GM19099 (cell line): ENCODE results near the gene ZNF660.

Experiments
- POLR2A ChIP-seq: IDR thresholded peaks from 3 replicates; pipeline ENCODE4 v1.6.1; 2011; ENCODE audit warnings: low read depth; ENCODE audit not compliant: insufficient read length; ENCODE audit errors: extremely low read depth

ZNF660 gene

DNA sequence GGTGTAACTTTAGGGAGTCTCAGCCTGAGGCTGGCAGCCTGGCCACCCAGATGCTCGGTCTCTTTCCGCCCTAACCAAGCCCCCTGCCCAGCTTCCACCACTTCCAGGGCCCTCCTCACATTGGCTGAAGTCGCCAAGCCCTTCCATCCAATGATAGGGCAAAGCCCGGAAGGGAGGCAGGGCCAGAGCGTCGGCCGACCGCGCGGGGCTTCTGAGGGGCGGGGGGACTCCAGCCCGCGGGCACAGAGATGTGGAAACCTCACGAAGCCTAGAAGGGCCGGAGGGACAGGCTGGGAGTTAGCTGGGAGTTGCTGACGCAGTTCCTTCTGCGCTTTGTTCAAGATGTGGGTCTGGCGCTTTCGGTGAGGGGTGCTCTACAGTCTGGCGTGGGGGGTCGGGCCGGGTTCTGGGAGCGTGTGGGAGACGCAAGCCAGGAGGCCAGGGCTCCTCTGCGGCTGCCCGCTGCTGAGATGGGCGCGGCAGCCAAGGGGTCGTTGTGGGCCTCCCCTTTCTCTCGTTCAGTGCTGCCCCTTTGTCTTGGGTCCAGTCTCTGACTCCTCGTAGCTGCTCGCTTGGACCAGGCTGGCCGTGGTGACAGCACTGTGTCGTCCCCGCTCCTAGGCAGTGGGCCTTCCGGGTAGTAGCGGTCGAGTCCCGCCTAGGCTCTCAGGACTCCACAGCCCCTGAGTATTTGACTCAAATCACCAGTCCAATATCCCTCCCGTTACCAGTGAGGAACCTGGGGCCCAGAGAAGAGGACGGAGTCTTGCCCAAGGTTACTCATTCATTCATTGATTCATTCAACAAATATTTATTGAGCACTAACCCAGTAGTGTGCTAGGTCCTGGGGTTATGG is at the start of gene ZNF660:
Gene ZNF660, plus strand, starts transcription at position 319 of the 856 bp plus-strand sequence. CDS start 9,230 bp downstream, outside the sequence.
- peak; percentile 30 for TF ChIP-seq POLR2A

GRCh38 chr3:44535364-44535763 is 49.4 kb upstream of the ZNF660 start:
- TF ChIP-seq POLR2A = no peak

- peak; percentile 71 for TF ChIP-seq POLR2A
These were observed 29.9 kb upstream of the ZNF660 start, which contains the start of gene ZKSCAN7 for GRCh38 chr3:44554626-44555592. TSS of gene ZKSCAN7 (plus strand) at chr3:44555193. CDS start at chr3:44557048, 1,855 bp downstream.

DNA sequence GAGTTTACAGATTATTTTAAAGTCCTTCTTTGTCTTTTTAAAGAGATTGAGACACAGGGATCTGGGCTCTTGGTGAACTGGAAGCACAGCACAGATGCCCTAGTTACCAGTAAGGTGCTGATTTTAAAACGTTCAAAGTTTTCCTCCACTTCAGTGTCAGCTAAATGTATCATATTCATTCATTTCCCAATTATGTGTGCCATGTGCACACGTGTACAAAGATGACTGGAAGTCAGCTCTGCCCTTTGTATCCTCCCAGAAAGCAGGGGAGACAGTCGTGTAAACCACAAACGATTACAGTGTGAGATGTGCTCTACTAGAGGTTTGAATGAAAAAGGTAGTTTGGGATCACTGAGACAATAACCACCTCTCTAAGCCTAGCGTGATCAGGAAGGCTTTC is 29.0 kb upstream of the ZNF660 start:
- TF ChIP-seq POLR2A = no peak

DNA sequence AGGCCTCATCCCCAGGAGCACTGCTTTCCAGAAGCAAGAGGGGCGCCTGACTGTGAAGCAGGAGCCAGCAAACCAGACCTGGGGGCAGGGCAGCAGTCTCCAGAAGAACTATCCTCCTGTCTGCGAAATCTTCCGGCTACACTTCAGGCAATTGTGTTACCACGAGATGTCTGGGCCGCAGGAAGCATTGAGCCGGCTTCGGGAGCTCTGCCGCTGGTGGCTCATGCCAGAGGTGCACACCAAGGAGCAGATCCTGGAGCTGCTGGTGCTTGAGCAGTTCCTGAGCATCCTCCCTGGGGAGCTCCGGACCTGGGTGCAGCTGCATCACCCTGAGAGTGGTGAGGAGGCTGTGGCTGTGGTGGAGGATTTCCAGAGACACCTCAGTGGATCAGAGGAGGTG is 27.7 kb upstream of the ZNF660 start:
- TF ChIP-seq POLR2A = no peak

GRCh38 chr3:44561076-44561475 is 23.7 kb upstream of the ZNF660 start:
- TF ChIP-seq POLR2A = no peak

- no peak for TF ChIP-seq POLR2A
These were observed 22.6 kb upstream of the ZNF660 start for GRCh38 chr3:44562147-44562546.

DNA sequence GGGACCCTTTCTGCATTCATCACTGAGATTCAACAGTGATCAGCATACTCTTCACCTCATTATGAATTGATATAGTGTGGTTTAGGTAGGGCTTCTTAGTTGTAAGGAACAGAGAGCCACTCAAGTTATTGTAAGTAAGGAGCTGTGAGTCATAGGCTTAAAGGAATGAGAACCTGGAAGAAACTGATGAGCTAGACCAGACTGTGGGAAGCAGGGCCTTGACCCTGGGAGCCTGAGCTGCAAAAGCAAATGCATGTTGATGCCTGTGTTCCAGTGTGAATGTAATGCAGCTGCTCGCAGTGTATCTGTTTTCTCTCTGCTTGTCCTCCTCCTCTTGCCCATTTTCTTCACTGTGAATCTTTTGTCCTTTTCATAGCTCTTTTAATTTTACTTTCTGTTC is 16.2 kb upstream of the ZNF660 start:
- no peak for TF ChIP-seq POLR2A

DNA sequence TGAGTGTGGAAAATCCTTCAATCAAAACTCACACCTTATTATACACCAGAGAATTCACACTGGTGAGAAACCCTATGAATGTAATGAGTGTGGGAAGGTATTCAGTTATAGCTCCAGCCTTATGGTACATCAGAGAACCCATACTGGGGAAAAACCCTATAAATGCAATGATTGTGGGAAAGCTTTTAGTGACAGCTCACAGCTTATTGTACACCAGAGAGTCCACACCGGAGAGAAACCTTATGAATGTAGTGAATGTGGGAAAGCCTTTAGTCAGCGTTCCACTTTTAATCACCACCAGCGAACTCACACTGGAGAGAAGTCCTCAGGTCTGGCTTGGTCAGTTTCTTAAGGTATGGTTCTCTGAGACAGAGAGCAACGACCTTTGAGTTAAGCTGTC is 13.7 kb upstream of the ZNF660 start:
- TF ChIP-seq POLR2A = no peak

DNA sequence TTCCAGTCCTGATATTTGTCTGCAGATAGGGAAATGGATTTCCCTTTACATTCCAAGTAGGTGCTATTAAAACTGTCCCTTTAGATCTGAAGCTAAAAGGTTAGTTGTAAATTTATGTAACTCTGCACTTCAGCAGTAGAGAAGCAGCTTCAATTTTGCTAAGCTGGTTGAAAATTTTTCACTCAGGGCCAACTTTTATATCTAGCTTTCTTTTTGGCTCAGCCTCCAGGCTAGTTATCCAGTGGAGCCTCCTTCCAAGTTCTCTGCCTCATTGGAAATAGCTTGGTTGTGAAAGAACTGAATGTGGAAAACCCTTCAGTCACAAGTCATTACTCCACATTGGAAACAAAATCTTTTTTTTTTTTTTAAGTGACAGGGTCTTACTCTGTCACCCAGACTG is 8.2 kb upstream of the ZNF660 start:
- no peak for TF ChIP-seq POLR2A

DNA sequence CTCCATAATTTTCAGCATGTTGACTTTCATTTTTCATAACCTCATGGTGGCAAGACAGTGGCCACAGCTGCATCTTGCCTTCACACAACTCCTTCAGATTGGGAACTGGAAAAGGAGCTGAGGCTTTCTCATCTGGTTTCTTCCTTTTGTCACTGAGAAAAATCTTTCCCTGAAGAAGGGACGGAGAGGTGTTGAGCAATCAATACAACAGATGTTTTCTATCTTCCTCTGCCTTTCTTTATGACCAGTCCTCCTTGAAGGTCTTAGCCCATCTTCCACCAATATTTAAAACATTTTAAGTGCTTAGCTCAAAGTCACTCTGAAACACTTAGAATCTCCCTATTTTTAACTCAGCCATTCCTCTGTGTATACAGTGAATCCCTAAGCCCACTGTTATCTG is 11.9 kb downstream of the ZNF660 start:
- no peak for TF ChIP-seq POLR2A

GRCh38 chr3:44601749-44602148 is 17.0 kb downstream of the ZNF660 start:
- TF ChIP-seq POLR2A = no peak

GRCh38 chr3:44612678-44613077 is 27.9 kb downstream of the ZNF660 start:
- TF ChIP-seq POLR2A = no peak

DNA sequence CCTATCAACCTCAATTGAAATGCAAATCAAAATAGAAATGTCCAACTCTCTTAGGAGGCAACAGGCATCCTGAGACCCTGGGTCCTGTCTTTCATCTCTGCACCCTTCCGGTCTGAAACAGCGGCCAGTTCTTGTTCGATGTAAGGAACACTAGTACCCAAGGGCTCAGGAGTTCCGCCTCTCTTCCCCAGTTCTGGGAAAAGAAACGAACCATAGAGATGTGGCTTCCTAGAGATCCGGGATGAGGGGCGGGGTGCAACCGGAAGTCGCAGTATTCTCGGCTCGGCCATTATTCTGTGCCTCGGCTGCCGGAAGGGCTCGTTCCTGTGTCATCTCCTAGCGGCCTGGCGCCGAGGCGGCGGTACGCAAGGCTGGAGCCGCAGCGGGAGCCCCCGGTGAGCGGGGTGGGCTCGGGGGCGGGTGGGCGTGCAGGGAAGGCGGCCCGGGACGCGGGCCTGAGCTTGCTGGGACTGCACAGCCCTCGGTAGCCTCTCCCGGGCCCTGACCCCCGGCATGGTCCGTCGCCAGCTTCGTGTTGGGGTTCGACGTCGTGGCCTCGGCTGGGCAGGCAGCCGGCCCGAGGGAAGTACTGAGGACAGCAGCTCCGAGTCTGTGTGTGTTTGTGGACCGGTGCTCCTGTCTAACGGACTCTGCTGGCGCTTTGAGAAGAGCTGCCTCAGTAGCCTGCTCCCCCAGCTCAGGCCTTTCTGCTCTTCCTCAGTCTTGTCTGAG is 40.2 kb downstream of the ZNF660 start, which contains the start of gene ZNF197:
Gene ZNF197, plus strand, starts transcription at position 288 of the 732 bp plus-strand sequence. CDS start 4,119 bp downstream, outside the sequence.
- TF ChIP-seq POLR2A = peak; percentile 77

GRCh38 chr3:44628716-44629115 is 44.0 kb downstream of the ZNF660 start:
- no peak for TF ChIP-seq POLR2A
